IMR-90 (cell line): ENCODE data around the gene CD9. TPM values are rescaled to one million over a fixed set of nuclear protein-coding genes. Genes with fewer than 3 reads are reported as not detected.

Source experiments
- ATAC-seq: fragments of 200-7000 bp; cut with Tn5 transposase; 2 replicates; pipeline ENCODE4 v1.9.1; 2020; ENCODE audit warnings: low read depth, mild to moderate bottlenecking, moderate library complexity
- BruUV-seq: library from RNA; stranded (reverse); fragments of 400-500 nt; replicated peaks from 2 replicates; lab custom pipeline; 2021; lab: Mats Ljungman, UMichigan
- CTCF ChIA-PET: fragments of 300-600 bp; formaldehyde crosslinking; extraction: SDS; loops from one replicate; lab custom pipeline; 2021; ENCODE audit warnings: antibody characterized with exemption; lab: Yijun Ruan, JAX
- POLR2A ChIA-PET: fragments of 300-600 bp; sonication (Branson Sonifier 250); formaldehyde crosslinking; loops from one replicate; lab custom pipeline; 2022; ENCODE audit warnings: antibody characterized with exemption; ENCODE audit not compliant: unreplicated experiment; lab: Charles Lee
- DNase-seq: peaks from one replicate; pipeline ENCODE4 v3.0.0; 2013
- H2AFZ ChIP-seq: replicated peaks from 2 replicates; pipeline ENCODE3; 2013; ENCODE audit warnings: low read length, mild to moderate bottlenecking; ENCODE audit not compliant: poor library complexity
- H2AK5ac ChIP-seq: 2 replicates; pipeline ENCODE4 v1.6.1; 2013; ENCODE audit warnings: low read depth, low read length, inconsistent platforms
- H2AK9ac ChIP-seq: replicated peaks from 2 replicates; pipeline ENCODE3; 2013; ENCODE audit warnings: mild to moderate bottlenecking, low read depth, low read length, moderate library complexity; ENCODE audit not compliant: poor library complexity
- H2BK120ac ChIP-seq: 2 replicates; pipeline ENCODE4 v1.6.1; 2013; ENCODE audit warnings: low read depth, low read length, inconsistent platforms
- H2BK15ac ChIP-seq: 3 replicates; pipeline ENCODE4 v1.6.1; 2013; ENCODE audit warnings: low read depth, low read length, inconsistent platforms
- H2BK20ac ChIP-seq: 2 replicates; pipeline ENCODE4 v1.6.1; 2013; ENCODE audit warnings: low read depth, mild to moderate bottlenecking, inconsistent platforms, low read length, moderate library complexity
- H2BK5ac ChIP-seq: 2 replicates; pipeline ENCODE4 v1.6.1; 2013; ENCODE audit warnings: mild to moderate bottlenecking, low read depth, low read length, inconsistent platforms; ENCODE audit not compliant: poor library complexity, severe bottlenecking
- H3K14ac ChIP-seq: replicated peaks from 2 replicates; pipeline ENCODE4 v1.6.1; 2013; ENCODE audit warnings: low read depth, low read length, inconsistent platforms
- H3K18ac ChIP-seq: 2 replicates; pipeline ENCODE4 v1.6.1; 2013; ENCODE audit warnings: low read depth, low read length, control low read depth
- H3K23ac ChIP-seq: 2 replicates; pipeline ENCODE4 v1.6.1; 2013; ENCODE audit warnings: low read depth, low read length, inconsistent platforms
- H3K27ac ChIP-seq: 2 replicates; pipeline ENCODE4 v1.5.1; 2013; ENCODE audit warnings: mild to moderate bottlenecking, control low read depth, low read length; ENCODE audit not compliant: insufficient read depth
- H3K27me3 ChIP-seq: 2 replicates; pipeline ENCODE4 v1.6.1; 2013; ENCODE audit warnings: low read length; ENCODE audit not compliant: control insufficient read depth, insufficient read depth
- H3K36me3 ChIP-seq: 2 replicates; pipeline ENCODE4 v1.6.1; 2013; ENCODE audit warnings: low read length, mixed read lengths; ENCODE audit not compliant: control insufficient read depth, insufficient read depth
- H3K4ac ChIP-seq: 2 replicates; pipeline ENCODE4 v1.6.1; 2013; ENCODE audit warnings: low read depth, low read length, inconsistent platforms
- H3K4me1 ChIP-seq: 2 replicates; pipeline ENCODE4 v1.6.1; 2013; ENCODE audit warnings: low read length, mixed read lengths; ENCODE audit not compliant: control insufficient read depth, insufficient read depth
- H3K4me2 ChIP-seq: 2 replicates; pipeline ENCODE4 v1.6.1; 2013; ENCODE audit warnings: low read depth, mild to moderate bottlenecking, control low read depth, low read length, moderate library complexity
- H3K4me3 ChIP-seq: 2 replicates; pipeline ENCODE4 v1.5.1; 2013; ENCODE audit warnings: low read depth, mild to moderate bottlenecking, control low read depth, low read length, moderate library complexity; ENCODE audit not compliant: insufficient read depth
- H3K56ac ChIP-seq: 2 replicates; pipeline ENCODE4 v1.6.1; 2013; ENCODE audit warnings: low read length, inconsistent platforms; ENCODE audit not compliant: insufficient read depth; ENCODE audit errors: extremely low read depth
- H3K79me1 ChIP-seq, 2 experiments: 2 replicates each; pipeline ENCODE4 v1.6.1; 2013; ENCODE audit warnings: low read length in 2 of 2, inconsistent platforms in 1 of 2, low read depth in 1 of 2
- H3K9ac ChIP-seq: 2 replicates; pipeline ENCODE4 v1.6.1; 2013; ENCODE audit warnings: low read depth, low read length, control low read depth
- H3K9me1 ChIP-seq: 2 replicates; pipeline ENCODE4 v1.6.1; 2013; ENCODE audit warnings: low read length, inconsistent platforms; ENCODE audit not compliant: insufficient read depth
- H3K9me3 ChIP-seq: 2 replicates; pipeline ENCODE4 v1.6.1; 2013; ENCODE audit warnings: low read length; ENCODE audit not compliant: control insufficient read depth, insufficient read depth
- H4K20me1 ChIP-seq: 2 replicates; pipeline ENCODE4 v1.6.1; 2013; ENCODE audit warnings: low read length, inconsistent platforms; ENCODE audit not compliant: insufficient read depth
- H4K5ac ChIP-seq: 2 replicates; pipeline ENCODE4 v1.6.1; 2013; ENCODE audit warnings: mild to moderate bottlenecking, low read depth, low read length, control low read depth
- H4K8ac ChIP-seq, 2 experiments: 2 replicates each; pipeline ENCODE4 v1.6.1; 2013; ENCODE audit warnings: low read depth in 2 of 2, low read length in 2 of 2, control low read depth in 1 of 2, inconsistent platforms in 1 of 2
- H4K91ac ChIP-seq: 2 replicates; pipeline ENCODE4 v1.6.1; 2013; ENCODE audit warnings: low read depth, low read length, inconsistent platforms; ENCODE audit not compliant: insufficient read depth
- CEBPB ChIP-seq: IDR thresholded peaks from 2 replicates; pipeline ENCODE4 v1.6.1; 2012; ENCODE audit warnings: low read depth, low read length, improper control_type of control experiment
- RFX5 ChIP-seq: IDR thresholded peaks from 2 replicates; pipeline ENCODE4 v1.8.0; 2012; ENCODE audit warnings: low read depth, mild to moderate bottlenecking, low read length, moderate library complexity
- USF2 ChIP-seq: fragments of 150-350 bp; IDR thresholded peaks from 2 replicates; pipeline ENCODE4 v1.6.1; 2017; ENCODE audit warnings: mild to moderate bottlenecking, antibody characterized with exemption, low read length, low read depth
- WGBS, 2 experiments: methylation state at CpG; one replicate each; pipeline versions ENCODE4 v1.1.5 to v1.1.7; 2013; ENCODE audit warnings: missing lambda C conversion rate in 2 of 2; ENCODE audit not compliant: insufficient read length in 1 of 2; ENCODE audit errors: extremely low coverage in 2 of 2; 5-methylcytosine and 5-hydroxymethylcytosine counted together
- dilution Hi-C: fragments of 300-500 bp; cut with HindIII; formaldehyde crosslinking; loops from one replicate; pipeline ENCODE4 v1.14.3; 2018; ENCODE audit warnings: low sequenced_read_pairs; ENCODE audit not compliant: unreplicated experiment
- in situ Hi-C: fragments of 300-500 bp; cut with MboI; formaldehyde crosslinking; loops from 3 replicates; pipeline ENCODE4 v1.14.3; 2019; ENCODE audit warnings: low sequenced_read_pairs, inconsistent platforms, mixed read lengths
- intact Hi-C: fragments of 100-400 bp; cut with micrococcal nuclease; formaldehyde crosslinking; loops from 2 replicates; pipeline ENCODE4 v1.10.0; 2022
- polyA plus RNA-seq, 3 experiments: library from polyadenylated mRNA; depleted of rRNA; stranded (reverse); fragments of >200 nt; gene quantifications; 2 replicates each; pipeline ENCODE4 v1.2.3, GENCODE V29; 2012; ENCODE audit warnings: low replicate concordance in 1 of 3
- total RNA-seq: library from RNA; depleted of rRNA; stranded (reverse); fragments of >200 nt; gene quantifications from 2 replicates; pipeline ENCODE4 v1.2.3, GENCODE V29; 2012

The CD9 gene
- total and polyA plus RNA-seq, 2 of the 4 experiments (the other 2 are of a cell fraction): 48.8 to 70.9 TPM

GRCh38 chr12:6183689-6184428 lies 16.3 kb upstream of the CD9 start:
- Histone ChIP-seq H3K9ac (no peak overlapping the region), H2AFZ (peak overlapping the region; percentile 75), H4K20me1 (no peaks in the 10 kb centered on the region; the same call in 1 of the 2 replicates), H4K5ac (0 out of 2 replicates have a peak overlapping the region, but pooled peaks have one; percentile 22), H3K79me1 (peaks cover 0 to 3% of the 10 kb centered on the region in 2 experiments; a peak in 1 of 4 replicates), H3K36me3 (no peaks in the 10 kb centered on the region), H3K14ac (peak overlapping the region; percentile 74; the same call in 1 of the 2 replicates), H2BK20ac (peak overlapping the region; percentile 81), H3K27ac (no peak overlapping the region), H3K23ac (peak overlapping the region; percentile 84; the same call in 1 of the 2 replicates), H2BK15ac (peak overlapping the region; percentile 43; the same call in 1 of the 3 replicates), H3K18ac (0 out of 2 replicates have a peak overlapping the region, but pooled peaks have one; percentile 6), H3K56ac (no peak overlapping the region), H3K4me1 (peaks cover 33% of the 10 kb centered on the region), H3K9me1 (peaks cover 31% of the 10 kb centered on the region), H4K8ac (peak overlapping the region in 1 of 2 experiments; percentile 60; a peak in 1 of 4 replicates), H2AK9ac (no peak overlapping the region), H4K91ac (peak overlapping the region; percentile 53; the same call in 1 of the 2 replicates), H2BK5ac (no peak overlapping the region), H3K4me2 (peak overlapping the region; percentile 23), H3K27me3 (peaks cover 2% of the 10 kb centered on the region; the same call in 1 of the 2 replicates), H3K9me3 (no peaks in the 10 kb centered on the region), H2BK120ac (peak overlapping the region; percentile 87), H3K4me3 (no peak overlapping the region), H2AK5ac (peak overlapping the region; percentile 99), H3K4ac (peak overlapping the region; percentile 84)
- dilution Hi-C loops (no loop called here), intact Hi-C loops (loop anchor here (5.0 kb wide), 1 partner anchor 122 kb away; no protein-coding TSS in a partner anchor), in situ Hi-C loops (loop anchor here (5.0 to 25.0 kb wide), 2 partner anchors 117 to 278 kb away; partner anchors contain the start of genes TAPBPL and VAMP1)
- peak; percentile 68; the same call in 1 of the 2 replicates for TF ChIP-seq RFX5
- TF ChIP-seq USF2: no peak
- peak; percentile 43; the same call in 1 of the 2 replicates for TF ChIP-seq CEBPB
- peak; percentile 81 for DNase-seq
- ChIA-PET POLR2A (no interaction called here), CTCF (interaction anchor here (1.4 to 2.4 kb wide), 2 partner anchors 12 to 66 kb away, joined by 3 to 10 read pairs; no protein-coding TSS in a partner anchor)
- 100% methylated on average over 1 of the region's 7 CpGs; no CpG with 5 or more reads in 1 of the 2 experiments for WGBS, 2 experiments
- BruUV-seq: no TSS peak
- peak; percentile 15 for ATAC-seq
